Stimulated activated CD4-positive, alpha-beta T cell treated with anti-CD3 and anti-CD28 coated beads, TNF-alpha, amount 100 ng/mL, for 4 hours (primary cell): ENCODE results near the gene DGCR2.
"Not testable (repeated sequence)": the region's sequence is repeated elsewhere in the genome, so short reads cannot be mapped to it uniquely, and the experiment has no call there.

Experiments
- DNase-seq, 3 experiments: peaks; one replicate each; pipeline ENCODE4 v3.0.0-alpha.2; 2020; ENCODE audit warnings: low read depth in 3 of 3

The DGCR2 gene

GRCh38 chr22:19030889-19031252 lies 91.3 kb downstream of the DGCR2 start:
- DNase-seq = not testable (repeated sequence)

- DNase-seq = not testable (repeated sequence)
Observed at GRCh38 chr22:19030226-19030888, 91.9 kb downstream of the DGCR2 start.

- not testable (repeated sequence) for DNase-seq
Observed at GRCh38 chr22:19029113-19030103, 92.8 kb downstream of the DGCR2 start.

GRCh38 chr22:19028060-19028455 lies 94.2 kb downstream of the DGCR2 start:
- not testable (repeated sequence) for DNase-seq

- not testable (repeated sequence) for DNase-seq
Observed at GRCh38 chr22:19027371-19028059, 94.7 kb downstream of the DGCR2 start.

GRCh38 chr22:19026080-19026479 lies 96.1 kb downstream of the DGCR2 start:
- DNase-seq = not testable (repeated sequence)

GRCh38 chr22:19024956-19025489 lies 97.2 kb downstream of the DGCR2 start:
- DNase-seq = not testable (repeated sequence)

- DNase-seq = not testable (repeated sequence)
Observed at GRCh38 chr22:19023931-19024330, 98.3 kb downstream of the DGCR2 start.

- no peak for DNase-seq
Observed at GRCh38 chr22:19022755-19023154, 99.5 kb downstream of the DGCR2 start.

- DNase-seq = no peak
Observed at GRCh38 chr22:19019679-19020032, 102.6 kb downstream of the DGCR2 start.

GRCh38 chr22:19019029-19019678 lies 103.1 kb downstream of the DGCR2 start:
- DNase-seq = no peak

GRCh38 chr22:19018256-19018655 lies 104.0 kb downstream of the DGCR2 start:
- no peak for DNase-seq

- DNase-seq = no peak
Observed at GRCh38 chr22:19016081-19016766, 106.0 kb downstream of the DGCR2 start.

- no peak for DNase-seq
Observed at GRCh38 chr22:19014886-19015285, 107.3 kb downstream of the DGCR2 start.

GRCh38 chr22:19013881-19014598 lies 108.2 kb downstream of the DGCR2 start:
- DNase-seq = not testable (repeated sequence)

GRCh38 chr22:19013411-19013810 lies 108.8 kb downstream of the DGCR2 start:
- not testable (repeated sequence) for DNase-seq

- DNase-seq = no peak
Observed at GRCh38 chr22:19012308-19012986, 109.8 kb downstream of the DGCR2 start.

- not testable (repeated sequence) for DNase-seq
Observed at GRCh38 chr22:19011611-19012010, 110.6 kb downstream of the DGCR2 start.

- no peak for DNase-seq
Observed at GRCh38 chr22:19011075-19011474, 111.1 kb downstream of the DGCR2 start.

GRCh38 chr22:19005905-19006304 lies 116.3 kb downstream of the DGCR2 start:
- DNase-seq = no peak
